ENCODE data around the gene ACKR1. TPM values are rescaled to one million over a fixed set of nuclear protein-coding genes. Genes with fewer than 3 reads are reported as not detected.

Gene ACKR1
- total and polyA plus RNA-seq, 2 of the 13 experiments (the other 11 are each of a cell fraction or from before 2014, with no cell fraction given) = not detected

DNA sequence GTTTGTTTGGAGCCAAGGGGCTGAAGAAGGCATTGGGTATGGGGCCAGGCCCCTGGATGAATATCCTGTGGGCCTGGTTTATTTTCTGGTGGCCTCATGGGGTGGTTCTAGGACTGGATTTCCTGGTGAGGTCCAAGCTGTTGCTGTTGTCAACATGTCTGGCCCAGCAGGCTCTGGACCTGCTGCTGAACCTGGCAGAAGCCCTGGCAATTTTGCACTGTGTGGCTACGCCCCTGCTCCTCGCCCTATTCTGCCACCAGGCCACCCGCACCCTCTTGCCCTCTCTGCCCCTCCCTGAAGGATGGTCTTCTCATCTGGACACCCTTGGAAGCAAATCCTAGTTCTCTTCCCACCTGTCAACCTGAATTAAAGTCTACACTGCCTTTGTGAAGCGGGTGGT lies 1.4 kb downstream of the ACKR1 start:
- no peak overlapping the region for H3K27ac ChIP-seq (ENCODE audit: extremely low read length, insufficient read depth, low read length)
- ChIA-PET POLR2A (no interaction called here), CTCF (ENCODE audit: low intra/inter-chr PET ratio, low total read pairs) (no interaction called here)
- in situ Hi-C loops (cut with HindIII; ENCODE audit: extremely low pct_ligation_motif_present, low pct_unique_long_range_greater_than_20kb) = no loop called here
- H3K27me3 ChIP-seq (ENCODE audit: control insufficient read depth in 1 of 2, insufficient read depth in 2 of 2, low read length in 2 of 2) = no peaks in the 10 kb centered on the region; a peak in 1 of 5 replicates
- H2AFZ ChIP-seq (ENCODE audit: low read length) = no peak overlapping the region
- no peak overlapping the region for H3K4me3 ChIP-seq (replicated peaks in 1 of 3; ENCODE audit: insufficient read depth in 1 of 3, low read depth in 2 of 3, low read length in 3 of 3)
- H3K4me2 ChIP-seq (ENCODE audit: low read depth, low read length) = no peak overlapping the region
- 0% methylated on average over 4 of the region's 4 CpGs for WGBS (ENCODE audit: low lambda C conversion rate)
- no peak for ATAC-seq
- no peaks in the 10 kb centered on the region for H3K9me3 ChIP-seq (ENCODE audit: low read length)
- FAIRE-seq = no peak
- H3K79me2 ChIP-seq (ENCODE audit: insufficient read depth, low read length) = no peaks in the 10 kb centered on the region
- no peak for TF ChIP-seq BRF2 (CRISPR knock-in tag; IDR thresholded peaks at IDR 0.05)
- TF ChIP-seq FOSL1 (CRISPR knock-in tag; IDR thresholded peaks at IDR 0.05; ENCODE audit: borderline replicate concordance) = no peak
- no peak for TF ChIP-seq RBFOX2 (IDR thresholded peaks at IDR 0.05; ENCODE audit: low read depth, low read length)
- TF ChIP-seq, protein P1, sequence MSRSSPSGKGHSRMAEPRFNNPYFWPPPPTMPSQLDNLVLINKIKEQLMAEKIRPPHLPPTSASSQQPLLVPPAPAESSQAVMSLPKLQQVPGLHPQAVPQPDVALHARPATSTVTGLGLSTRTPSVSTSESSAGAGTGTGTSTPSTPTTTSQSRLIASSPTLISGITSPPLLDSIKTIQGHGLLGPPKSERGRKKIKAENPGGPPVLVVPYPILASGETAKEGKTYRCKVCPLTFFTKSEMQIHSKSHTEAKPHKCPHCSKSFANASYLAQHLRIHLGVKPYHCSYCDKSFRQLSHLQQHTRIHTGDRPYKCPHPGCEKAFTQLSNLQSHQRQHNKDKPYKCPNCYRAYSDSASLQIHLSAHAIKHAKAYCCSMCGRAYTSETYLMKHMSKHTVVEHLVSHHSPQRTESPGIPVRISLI (CRISPR knock-in tag; IDR thresholded peaks at IDR 0.05; ENCODE audit: borderline replicate concordance) = no peak
- no peak for TF ChIP-seq SALL1 (CRISPR knock-in tag; IDR thresholded peaks at IDR 0.05)
- TF ChIP-seq ZNF773 (CRISPR knock-in tag; IDR thresholded peaks at IDR 0.05; ENCODE audit: borderline replicate concordance) = no peak
- TF ChIP-seq RXRA (CRISPR knock-in tag; IDR thresholded peaks at IDR 0.05) = no peak
- TF ChIP-seq ZNF3 (CRISPR knock-in tag; IDR thresholded peaks at IDR 0.05) = no peak
- TF ChIP-seq SMC3 (IDR thresholded peaks at IDR 0.05; ENCODE audit: low read length) = no peak
- TF ChIP-seq SNAPC5 (CRISPR knock-in tag; IDR thresholded peaks at IDR 0.05; ENCODE audit: borderline replicate concordance) = no peak
- no peak for TF ChIP-seq GMEB1 (CRISPR knock-in tag; IDR thresholded peaks at IDR 0.05; ENCODE audit: borderline replicate concordance)
- TF ChIP-seq ZNF260 (CRISPR knock-in tag; IDR thresholded peaks at IDR 0.05; ENCODE audit: borderline replicate concordance, low read depth) = no peak
- no peak for TF ChIP-seq ZNF788 (CRISPR knock-in tag; IDR thresholded peaks at IDR 0.05; ENCODE audit: borderline replicate concordance)
- no peak for TF ChIP-seq ZSCAN20 (CRISPR knock-in tag; IDR thresholded peaks at IDR 0.05; ENCODE audit: borderline replicate concordance)
- H3K36me3 ChIP-seq (replicated peaks in 1 of 2; ENCODE audit: control insufficient read depth in 1 of 2, insufficient read depth in 2 of 2, low read length in 2 of 2) = no peaks in the 10 kb centered on the region
- H4K20me1 ChIP-seq (ENCODE audit: insufficient read depth, low read length) = no peaks in the 10 kb centered on the region
- no peak overlapping the region for H3K9ac ChIP-seq (ENCODE audit: insufficient read depth, low read depth, low read length)
- no peak for DNase-seq (ENCODE audit: low spot score)
- BruUV-seq (replicated peaks) = no TSS peak
- no peaks in the 10 kb centered on the region for H3K4me1 ChIP-seq (ENCODE audit: insufficient read depth, low read length)
- intact Hi-C loops (cut with micrococcal nuclease; ENCODE audit: unreplicated experiment) = no loop called here

Data from HepG2 (cell line).